Activated B cell treated with CpG ODN at 0.5 μM for 24 hours (primary cell): ENCODE results near the gene PCDHGA3. TPM values are rescaled to one million over a fixed set of nuclear protein-coding genes. Genes with fewer than 3 reads are reported as not detected.
"Not testable (repeated sequence)": the region's sequence is repeated elsewhere in the genome, so short reads cannot be mapped to it uniquely, and the experiment has no call there.

Experiments used
- ATAC-seq: fragments of 200-7000 bp; cut with Tn5 transposase; one replicate; pipeline ENCODE4 v1.10.0; 2021; ENCODE audit warnings: low read depth, mild to moderate bottlenecking, moderate library complexity
- CTCF ChIA-PET: fragments of 350-600 bp; sonication (Branson Sonifier 250); formaldehyde crosslinking; loops from one replicate; lab custom pipeline; 2021; ENCODE audit warnings: antibody characterized with exemption; lab: Charles Lee
- POLR2A ChIA-PET: fragments of 350-600 bp; sonication (Branson Sonifier 250); formaldehyde crosslinking; loops from one replicate; lab custom pipeline; 2021; ENCODE audit warnings: antibody characterized with exemption; lab: Charles Lee
- DNase-seq: peaks from one replicate; pipeline ENCODE4 v3.0.0; 2022
- H3K27ac Mint-ChIP-seq: one replicate; pipeline ENCODE4 v1.8.0; 2020; ENCODE audit warnings: mixed read lengths
- H3K27me3 Mint-ChIP-seq: one replicate; pipeline ENCODE4 v1.8.0; 2021; ENCODE audit warnings: mixed read lengths
- H3K36me3 Mint-ChIP-seq: one replicate; pipeline ENCODE4 v1.8.0; 2021; ENCODE audit warnings: low read depth, mixed read lengths
- H3K4me1 Mint-ChIP-seq: one replicate; pipeline ENCODE4 v1.8.0; 2021; ENCODE audit warnings: mixed read lengths
- H3K4me3 Mint-ChIP-seq: one replicate; pipeline ENCODE4 v1.8.0; 2020; ENCODE audit warnings: mild to moderate bottlenecking, mixed read lengths
- H3K9me3 Mint-ChIP-seq: one replicate; pipeline ENCODE4 v1.8.0; 2020; ENCODE audit warnings: mixed read lengths
- intact Hi-C: fragments of 100-400 bp; cut with micrococcal nuclease; formaldehyde crosslinking; loops from one replicate; pipeline ENCODE4 v1.15.1; 2024
- total RNA-seq: library from RNA; stranded (reverse); gene quantifications from 2 replicates; pipeline ENCODE4 v1.2.3, GENCODE V29; 2022
- TF ChIP-seq, protein P1 (sequence below): fragments of 200-600 bp; IDR thresholded peaks from one replicate; pipeline ENCODE4 v1.8.0; 2022; ENCODE audit warnings: antibody characterized with exemption, mild to moderate bottlenecking

PCDHGA3 gene
- total RNA-seq, 1 donor from 2014 or later = 0.20 TPM

GRCh38 chr5:141342773-141343172, 856 bp upstream of the PCDHGA3 start:
- no peak overlapping the region for H3K4me3 Mint-ChIP-seq
- peaks cover 52% of the 10 kb centered on the region for H3K27me3 Mint-ChIP-seq
- peaks cover 4% of the 10 kb centered on the region for H3K36me3 Mint-ChIP-seq
- TF ChIP-seq, protein P1, sequence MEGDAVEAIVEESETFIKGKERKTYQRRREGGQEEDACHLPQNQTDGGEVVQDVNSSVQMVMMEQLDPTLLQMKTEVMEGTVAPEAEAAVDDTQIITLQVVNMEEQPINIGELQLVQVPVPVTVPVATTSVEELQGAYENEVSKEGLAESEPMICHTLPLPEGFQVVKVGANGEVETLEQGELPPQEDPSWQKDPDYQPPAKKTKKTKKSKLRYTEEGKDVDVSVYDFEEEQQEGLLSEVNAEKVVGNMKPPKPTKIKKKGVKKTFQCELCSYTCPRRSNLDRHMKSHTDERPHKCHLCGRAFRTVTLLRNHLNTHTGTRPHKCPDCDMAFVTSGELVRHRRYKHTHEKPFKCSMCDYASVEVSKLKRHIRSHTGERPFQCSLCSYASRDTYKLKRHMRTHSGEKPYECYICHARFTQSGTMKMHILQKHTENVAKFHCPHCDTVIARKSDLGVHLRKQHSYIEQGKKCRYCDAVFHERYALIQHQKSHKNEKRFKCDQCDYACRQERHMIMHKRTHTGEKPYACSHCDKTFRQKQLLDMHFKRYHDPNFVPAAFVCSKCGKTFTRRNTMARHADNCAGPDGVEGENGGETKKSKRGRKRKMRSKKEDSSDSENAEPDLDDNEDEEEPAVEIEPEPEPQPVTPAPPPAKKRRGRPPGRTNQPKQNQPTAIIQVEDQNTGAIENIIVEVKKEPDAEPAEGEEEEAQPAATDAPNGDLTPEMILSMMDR = no peak
- ChIA-PET CTCF (no interaction called here), POLR2A (no interaction called here)
- no peak overlapping the region for H3K27ac Mint-ChIP-seq
- intact Hi-C loops = no loop called here
- H3K4me1 Mint-ChIP-seq = no peaks in the 10 kb centered on the region
- H3K9me3 Mint-ChIP-seq = peaks cover 35% of the 10 kb centered on the region
- ATAC-seq (no peak), DNase-seq (no peak)

GRCh38 chr5:141343953-141344463, 379 bp downstream of the PCDHGA3 start:
- peak overlapping the region; percentile 7 for H3K4me3 Mint-ChIP-seq
- peaks cover 50% of the 10 kb centered on the region for H3K27me3 Mint-ChIP-seq
- no peaks in the 10 kb centered on the region for H3K4me1 Mint-ChIP-seq
- TF ChIP-seq, protein P1 = no peak
- peaks cover 2% of the 10 kb centered on the region for H3K36me3 Mint-ChIP-seq
- intact Hi-C loops = no loop called here
- CTCF ChIA-PET = interaction anchor here (1.1 kb wide), 1 partner anchor 223 kb away, joined by 3 read pairs; no protein-coding TSS in a partner anchor
- ATAC-seq (no peak), DNase-seq (no peak)
- POLR2A ChIA-PET = no interaction called here
- H3K9me3 Mint-ChIP-seq = peaks cover 28% of the 10 kb centered on the region
- H3K27ac Mint-ChIP-seq = no peak overlapping the region

GRCh38 chr5:141345327-141345726, 1.7 kb downstream of the PCDHGA3 start:
- intact Hi-C loops = no loop called here
- ChIA-PET POLR2A (no interaction called here), CTCF (no interaction called here)
- Mint-ChIP-seq H3K9me3 (peaks cover 25% of the 10 kb centered on the region), H3K27me3 (peaks cover 50% of the 10 kb centered on the region), H3K4me1 (no peaks in the 10 kb centered on the region), H3K36me3 (peaks cover 2% of the 10 kb centered on the region), H3K4me3 (no peak overlapping the region), H3K27ac (no peak overlapping the region)
- ATAC-seq (no peak), DNase-seq (no peak)
- TF ChIP-seq, protein P1 = no peak

DNA sequence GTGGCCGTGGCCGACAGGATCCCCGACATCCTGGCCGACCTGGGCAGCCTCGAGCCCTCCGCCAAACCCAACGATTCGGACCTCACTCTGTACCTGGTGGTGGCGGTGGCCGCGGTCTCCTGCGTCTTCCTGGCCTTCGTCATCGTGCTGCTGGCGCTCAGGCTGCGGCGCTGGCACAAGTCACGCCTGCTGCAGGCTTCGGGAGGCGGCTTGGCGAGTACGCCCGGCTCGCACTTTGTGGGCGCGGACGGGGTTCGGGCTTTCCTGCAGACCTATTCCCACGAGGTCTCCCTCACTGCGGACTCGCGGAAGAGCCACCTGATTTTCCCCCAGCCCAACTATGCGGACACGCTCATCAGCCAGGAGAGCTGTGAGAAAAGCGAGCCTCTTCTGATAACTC, 2.4 kb downstream of the PCDHGA3 start:
- H3K9me3 Mint-ChIP-seq = peaks cover 24% of the 10 kb centered on the region
- ATAC-seq, POLR2A ChIA-PET, H3K4me1 Mint-ChIP-seq, CTCF ChIA-PET, H3K4me3 Mint-ChIP-seq, H3K36me3 Mint-ChIP-seq, DNase-seq, H3K27ac Mint-ChIP-seq, intact Hi-C loops: not testable (repeated sequence)
- H3K27me3 Mint-ChIP-seq = peaks cover 51% of the 10 kb centered on the region

DNA sequence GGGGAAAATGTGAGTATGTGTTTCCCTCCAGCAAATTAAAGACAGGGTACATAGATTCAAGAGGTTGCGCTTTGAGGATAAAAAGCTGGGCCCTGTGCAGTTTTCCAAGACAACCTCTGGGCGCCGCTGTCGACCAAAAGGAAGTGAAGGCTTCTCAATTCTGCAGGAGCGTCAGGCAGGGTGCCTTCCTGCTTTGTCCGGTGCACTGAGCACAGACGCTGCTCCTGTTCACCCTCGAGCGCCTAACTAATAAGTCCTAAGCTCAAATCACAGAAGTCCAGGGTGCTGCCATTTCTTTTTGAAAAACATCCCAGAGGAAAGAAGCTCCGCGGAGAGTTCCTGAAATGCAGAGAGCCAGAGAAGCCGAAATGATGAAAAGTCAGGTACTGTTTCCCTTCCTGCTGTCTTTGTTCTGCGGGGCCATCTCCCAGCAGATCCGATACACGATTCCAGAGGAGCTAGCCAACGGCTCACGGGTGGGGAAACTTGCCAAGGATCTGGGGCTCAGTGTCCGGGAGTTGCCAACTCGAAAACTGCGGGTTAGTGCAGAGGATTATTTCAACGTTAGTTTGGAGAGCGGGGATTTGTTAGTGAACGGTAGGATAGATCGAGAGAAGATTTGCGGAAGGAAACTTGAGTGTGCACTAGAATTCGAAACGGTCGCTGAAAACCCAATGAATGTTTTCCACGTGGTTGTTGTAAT, 6.4 kb downstream of the PCDHGA3 start, which contains the start of gene PCDHGB1:
Gene PCDHGB1, plus strand, starts transcription at position 183 of the 703 bp plus-strand sequence. Its CDS starts 162 bp downstream, at position 345.
- DNase-seq (no peak), ATAC-seq (no peak)
- Mint-ChIP-seq H3K4me1 (no peaks in the 10 kb centered on the region), H3K27me3 (peaks cover 46% of the 10 kb centered on the region), H3K36me3 (no peaks in the 10 kb centered on the region), H3K9me3 (peaks cover 14% of the 10 kb centered on the region), H3K27ac (no peak within 1 kb of the TSS), H3K4me3 (peak within 1 kb of the TSS; percentile 57)
- intact Hi-C loops = no loop called here
- ChIA-PET CTCF (interaction anchor here (0.9 to 2.5 kb wide), 3 partner anchors 20 to 214 kb away, joined by 3 to 8 read pairs (median 3); partner anchors contain the start of gene PCDHGB3), POLR2A (no interaction called here)
- TF ChIP-seq, protein P1 = no peak
